ENCODE results near the gene TUBGCP6. TPM values are rescaled to one million over a fixed set of nuclear protein-coding genes. Genes with fewer than 3 reads are reported as not detected.

The TUBGCP6 gene
- total RNA-seq, 1 donor from 2014 or later: 16.9 TPM

DNA sequence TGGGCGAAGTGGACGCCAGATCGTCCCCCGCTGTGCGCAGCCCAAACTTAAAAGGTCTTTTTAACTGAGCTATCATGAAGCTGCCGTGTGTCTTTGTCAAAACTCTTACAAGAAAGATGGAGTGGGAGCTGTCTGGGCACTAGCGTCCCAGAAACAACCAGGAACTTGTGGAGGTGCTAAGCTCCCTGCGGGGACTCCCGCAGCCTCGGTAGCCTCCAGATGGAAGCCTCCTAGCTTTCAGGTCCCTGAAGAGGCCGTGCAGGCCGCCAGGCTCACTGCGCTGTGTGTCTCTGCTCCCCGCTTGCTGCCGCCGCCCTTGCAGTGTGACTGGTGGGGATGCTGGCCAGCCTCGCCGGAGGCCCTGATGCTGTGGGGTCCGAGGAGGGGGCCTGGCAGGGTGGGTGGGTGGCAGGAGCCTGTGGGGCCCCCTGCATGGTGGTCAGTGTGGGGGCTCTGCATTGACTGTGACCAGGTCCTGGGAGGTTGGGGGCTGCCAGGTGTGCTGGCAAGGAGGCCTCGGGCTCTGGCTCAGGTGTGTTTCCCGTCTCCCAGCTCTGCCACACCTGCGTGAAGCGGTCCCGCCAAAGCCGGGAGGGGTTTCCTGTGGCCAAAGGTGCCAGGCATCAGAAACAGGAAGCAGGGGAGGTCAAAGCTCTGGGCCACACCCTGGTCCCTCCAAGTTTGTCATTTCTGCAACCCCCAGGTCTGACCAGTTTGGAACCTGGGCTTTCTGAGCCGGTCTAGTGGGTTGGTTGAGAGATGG, 57.9 kb downstream of the TUBGCP6 start:
- Mint-ChIP-seq H3K27me3 (ENCODE audit: insufficient read depth, low read depth) (peaks cover 3% of the 10 kb centered on the region), H3K36me3 (peaks cover 5% of the 10 kb centered on the region), H3K4me1 (peaks cover 13% of the 10 kb centered on the region), H3K9me3 (no peaks in the 10 kb centered on the region), H3K27ac (peak overlapping the region; percentile 98), H3K4me3 (peak overlapping the region; percentile 97)
- H3K9me3 ChIP-seq (ENCODE audit: low read depth): no peaks in the 10 kb centered on the region
- TF ChIP-seq EZH2 (IDR thresholded peaks at IDR 0.05) (no peak), EZH2phosphoT487 (IDR thresholded peaks at IDR 0.05) (no peak)
- TF ChIP-seq, protein P1, sequence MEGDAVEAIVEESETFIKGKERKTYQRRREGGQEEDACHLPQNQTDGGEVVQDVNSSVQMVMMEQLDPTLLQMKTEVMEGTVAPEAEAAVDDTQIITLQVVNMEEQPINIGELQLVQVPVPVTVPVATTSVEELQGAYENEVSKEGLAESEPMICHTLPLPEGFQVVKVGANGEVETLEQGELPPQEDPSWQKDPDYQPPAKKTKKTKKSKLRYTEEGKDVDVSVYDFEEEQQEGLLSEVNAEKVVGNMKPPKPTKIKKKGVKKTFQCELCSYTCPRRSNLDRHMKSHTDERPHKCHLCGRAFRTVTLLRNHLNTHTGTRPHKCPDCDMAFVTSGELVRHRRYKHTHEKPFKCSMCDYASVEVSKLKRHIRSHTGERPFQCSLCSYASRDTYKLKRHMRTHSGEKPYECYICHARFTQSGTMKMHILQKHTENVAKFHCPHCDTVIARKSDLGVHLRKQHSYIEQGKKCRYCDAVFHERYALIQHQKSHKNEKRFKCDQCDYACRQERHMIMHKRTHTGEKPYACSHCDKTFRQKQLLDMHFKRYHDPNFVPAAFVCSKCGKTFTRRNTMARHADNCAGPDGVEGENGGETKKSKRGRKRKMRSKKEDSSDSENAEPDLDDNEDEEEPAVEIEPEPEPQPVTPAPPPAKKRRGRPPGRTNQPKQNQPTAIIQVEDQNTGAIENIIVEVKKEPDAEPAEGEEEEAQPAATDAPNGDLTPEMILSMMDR (IDR thresholded peaks at IDR 0.05): no peak
- H3K27ac ChIP-seq: no peak overlapping the region
- peaks cover 52% of the 10 kb centered on the region for H4K20me1 ChIP-seq (ENCODE audit: low read depth)
- H3K4me1 ChIP-seq: peaks cover 14% of the 10 kb centered on the region
- H3K27me3 ChIP-seq: peaks cover 16% of the 10 kb centered on the region
- H3K36me3 ChIP-seq: no peaks in the 10 kb centered on the region
- H3K79me2 ChIP-seq (ENCODE audit: low read depth): peaks cover 26% of the 10 kb centered on the region
- H3F3A ChIP-seq (ENCODE audit: low read depth): peaks cover 6% of the 10 kb centered on the region
- peak; percentile 51 for DNase-seq (ENCODE audit: low spot score)
- H3K4me3 ChIP-seq: peak overlapping the region; percentile 67
- peak overlapping the region; percentile 21 for H3K9ac ChIP-seq
- H3K4me2 ChIP-seq: peak overlapping the region; percentile 94
- H2AFZ ChIP-seq (replicated peaks): no peak overlapping the region

DNA sequence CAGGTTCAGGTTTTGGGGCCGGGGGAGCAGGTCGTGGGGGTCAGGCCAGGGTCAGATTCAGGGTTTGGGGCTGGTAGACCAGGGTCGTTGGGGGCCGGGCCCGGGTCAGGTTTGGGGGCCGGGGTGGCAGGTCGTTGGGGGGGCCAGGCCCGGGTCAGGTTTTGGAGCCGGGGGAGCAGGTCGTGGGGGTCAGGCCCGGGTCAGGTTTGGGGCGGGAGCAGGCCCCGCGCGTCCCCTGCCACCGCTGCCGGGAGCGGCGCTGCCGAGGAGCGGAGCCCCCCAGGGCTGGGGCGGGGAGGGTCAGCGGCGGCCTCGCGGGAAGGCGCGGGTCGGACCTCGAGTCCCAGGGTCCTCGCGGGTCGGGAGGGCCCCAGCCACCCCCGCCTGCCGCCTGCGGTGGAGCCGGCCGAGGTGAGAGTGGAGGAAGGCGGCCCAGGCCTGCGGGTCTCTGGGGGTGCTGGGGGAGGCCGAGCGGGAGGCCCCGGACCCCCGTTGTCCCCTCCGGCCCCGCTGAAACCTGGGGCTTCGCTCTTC, 58.6 kb downstream of the TUBGCP6 start:
- Histone ChIP-seq H3K36me3 (no peaks in the 10 kb centered on the region), H3K9me3 (ENCODE audit: low read depth) (no peaks in the 10 kb centered on the region), H3K4me2 (peak overlapping the region; percentile 94), H3K4me3 (peak overlapping the region; percentile 67), H3K4me1 (peaks cover 14% of the 10 kb centered on the region), H3K27me3 (peaks cover 16% of the 10 kb centered on the region), H3F3A (ENCODE audit: low read depth) (peaks cover 6% of the 10 kb centered on the region), H3K79me2 (ENCODE audit: low read depth) (peaks cover 19% of the 10 kb centered on the region), H2AFZ (replicated peaks) (no peak overlapping the region), H3K9ac (peak overlapping the region; percentile 21), H4K20me1 (ENCODE audit: low read depth) (peaks cover 45% of the 10 kb centered on the region), H3K27ac (no peak overlapping the region)
- Mint-ChIP-seq H3K9me3 (no peaks in the 10 kb centered on the region), H3K36me3 (peaks cover 1% of the 10 kb centered on the region), H3K27ac (peak overlapping the region; percentile 98), H3K27me3 (ENCODE audit: insufficient read depth, low read depth) (peaks cover 3% of the 10 kb centered on the region), H3K4me3 (peak overlapping the region; percentile 97), H3K4me1 (peaks cover 11% of the 10 kb centered on the region)
- DNase-seq (ENCODE audit: low spot score): peak; percentile 61
- TF ChIP-seq EZH2 (IDR thresholded peaks at IDR 0.05) (no peak), EZH2phosphoT487 (IDR thresholded peaks at IDR 0.05) (no peak)
- TF ChIP-seq, protein P1 (IDR thresholded peaks at IDR 0.05): no peak

DNA sequence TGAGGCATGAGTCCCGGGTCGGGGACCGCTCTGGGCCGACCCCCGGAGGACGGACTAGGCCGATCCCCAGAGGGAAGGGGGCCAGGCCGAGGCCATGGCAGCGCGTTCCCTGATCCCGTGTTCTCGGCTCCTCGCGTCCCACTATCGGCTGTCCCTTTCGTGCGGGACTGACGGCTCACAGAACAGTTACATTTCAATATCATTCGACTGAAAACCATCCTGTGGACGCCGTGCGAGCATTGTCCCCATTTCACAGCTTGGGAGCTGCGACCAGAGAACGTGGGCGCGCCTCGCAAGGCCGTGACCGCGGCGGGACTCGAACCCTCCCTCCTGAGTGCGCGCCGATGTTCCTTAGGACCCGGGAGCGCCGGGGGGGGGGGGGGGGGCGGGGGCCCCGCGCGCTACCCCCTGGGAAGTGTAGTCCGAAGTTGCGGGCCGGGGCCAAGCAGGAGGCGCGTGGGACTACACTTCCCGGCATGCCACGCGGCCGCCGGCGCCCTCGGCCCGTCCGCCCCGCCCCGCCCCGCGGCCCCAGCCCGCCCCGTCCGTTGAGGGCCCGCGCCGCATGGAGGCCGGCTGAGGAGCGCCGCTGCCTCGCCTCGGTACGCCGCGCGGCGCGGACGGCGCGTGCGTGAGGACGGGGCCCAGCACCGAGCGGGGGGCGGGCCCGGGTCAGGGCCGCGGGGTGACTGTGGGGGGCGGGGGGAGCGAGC, 59.3 kb downstream of the TUBGCP6 start, which contains the start of gene TRABD:
TSS of gene TRABD (plus strand) at position 539 of the 713 bp plus-strand sequence. CDS start 7,148 bp downstream, outside the sequence.
- peaks cover 6% of the 10 kb centered on the region for H3F3A ChIP-seq (ENCODE audit: low read depth)
- TF ChIP-seq EZH2 (IDR thresholded peaks at IDR 0.05) (no peak), EZH2phosphoT487 (IDR thresholded peaks at IDR 0.05) (no peak)
- TF ChIP-seq, protein P1 (IDR thresholded peaks at IDR 0.05): no peak
- no peaks in the 10 kb centered on the region for H3K36me3 Mint-ChIP-seq
- H4K20me1 ChIP-seq (ENCODE audit: low read depth): peaks cover 38% of the 10 kb centered on the region
- peaks cover 14% of the 10 kb centered on the region for H3K4me1 ChIP-seq
- DNase-seq (ENCODE audit: low spot score): peak; percentile 96
- peaks cover 17% of the 10 kb centered on the region for H3K79me2 ChIP-seq (ENCODE audit: low read depth)
- H3K27me3 Mint-ChIP-seq (ENCODE audit: insufficient read depth, low read depth): peaks cover 3% of the 10 kb centered on the region
- peak within 1 kb of the TSS; percentile 94 for H3K4me2 ChIP-seq
- no peaks in the 10 kb centered on the region for H3K9me3 ChIP-seq (ENCODE audit: low read depth)
- peak within 1 kb of the TSS; percentile 97 for H3K4me3 Mint-ChIP-seq
- peak within 1 kb of the TSS; percentile 98 for H3K27ac Mint-ChIP-seq
- H3K9me3 Mint-ChIP-seq: no peaks in the 10 kb centered on the region
- H3K27ac ChIP-seq: no peak within 1 kb of the TSS
- H3K9ac ChIP-seq: peak within 1 kb of the TSS; percentile 21
- H2AFZ ChIP-seq (replicated peaks): no peak within 1 kb of the TSS
- H3K4me3 ChIP-seq: peak within 1 kb of the TSS; percentile 67
- H3K36me3 ChIP-seq: no peaks in the 10 kb centered on the region
- peaks cover 16% of the 10 kb centered on the region for H3K27me3 ChIP-seq
- H3K4me1 Mint-ChIP-seq: peaks cover 10% of the 10 kb centered on the region

All from neural progenitor cell (in vitro differentiated cells).